OCI-LY3 (cell line): ENCODE data around the gene BAIAP2.

Experiments used
- CTCF ChIP-seq: fragments of 200-600, 300-600 bp; sonication (generic); IDR thresholded peaks from 2 replicates; pipeline ENCODE4 v1.5.1; 2014; ENCODE audit warnings: antibody characterized with exemption, low read length, low read depth
- EZH2phosphoT487 ChIP-seq: fragments of 200-600 bp; shearing (Covaris generic); IDR thresholded peaks from 2 replicates; pipeline ENCODE4 v1.6.1; 2018; ENCODE audit warnings: antibody characterized with exemption, mixed run types, low read depth

- TF ChIP-seq CTCF (no peak), EZH2phosphoT487 (no peak)
Measured at GRCh38 chr17:81027038-81027437, 7.9 kb upstream of the BAIAP2 start.
